ENCODE data around the gene ITGB5. TPM values are rescaled to one million over a fixed set of nuclear protein-coding genes. Genes with fewer than 3 reads are reported as not detected.

ITGB5 gene
- total RNA-seq, 2 donors from 2014 or later = 73.5 to 88.7 TPM

DNA sequence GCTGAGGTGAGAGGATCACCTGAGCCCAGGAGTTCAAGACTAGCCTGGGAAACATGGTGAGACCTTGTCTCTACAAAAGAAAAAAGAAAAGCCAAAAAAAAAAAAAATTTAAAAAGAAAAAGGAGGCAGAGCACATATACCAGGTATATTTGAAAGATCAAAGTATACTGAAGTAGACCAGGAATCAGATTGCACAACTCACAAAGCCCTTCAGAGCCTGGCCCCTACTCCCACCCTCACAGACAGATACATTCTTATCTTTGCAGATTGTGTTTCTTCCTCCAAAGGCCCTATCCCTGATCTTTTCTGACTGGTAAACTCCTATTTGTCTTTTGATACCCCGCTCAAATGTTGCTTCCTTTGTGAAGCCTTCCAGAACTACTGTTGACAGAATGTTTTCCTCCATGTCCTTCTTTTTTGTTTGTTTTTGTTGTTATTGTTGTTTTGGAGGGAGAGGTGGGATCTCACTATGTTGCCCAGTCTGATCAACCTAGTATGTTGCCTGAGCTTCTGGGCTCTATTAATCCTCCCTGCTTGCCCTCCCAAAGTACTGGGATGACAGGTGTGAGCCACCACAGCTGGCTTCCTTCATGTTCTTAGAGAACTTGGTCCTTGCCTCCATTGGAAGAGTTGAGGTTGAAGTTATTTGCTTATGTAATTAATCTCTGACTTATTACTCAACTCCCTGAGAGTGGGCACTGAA lies 9.8 kb upstream of the ITGB5 start:
- ATAC-seq (no peak), DNase-seq (no peak)
- H3K27me3 ChIP-seq = no peaks in the 10 kb centered on the region
- TF ChIP-seq POLR2A (IDR thresholded peaks at IDR 0.05) = no peak
- TF ChIP-seq, protein P1, sequence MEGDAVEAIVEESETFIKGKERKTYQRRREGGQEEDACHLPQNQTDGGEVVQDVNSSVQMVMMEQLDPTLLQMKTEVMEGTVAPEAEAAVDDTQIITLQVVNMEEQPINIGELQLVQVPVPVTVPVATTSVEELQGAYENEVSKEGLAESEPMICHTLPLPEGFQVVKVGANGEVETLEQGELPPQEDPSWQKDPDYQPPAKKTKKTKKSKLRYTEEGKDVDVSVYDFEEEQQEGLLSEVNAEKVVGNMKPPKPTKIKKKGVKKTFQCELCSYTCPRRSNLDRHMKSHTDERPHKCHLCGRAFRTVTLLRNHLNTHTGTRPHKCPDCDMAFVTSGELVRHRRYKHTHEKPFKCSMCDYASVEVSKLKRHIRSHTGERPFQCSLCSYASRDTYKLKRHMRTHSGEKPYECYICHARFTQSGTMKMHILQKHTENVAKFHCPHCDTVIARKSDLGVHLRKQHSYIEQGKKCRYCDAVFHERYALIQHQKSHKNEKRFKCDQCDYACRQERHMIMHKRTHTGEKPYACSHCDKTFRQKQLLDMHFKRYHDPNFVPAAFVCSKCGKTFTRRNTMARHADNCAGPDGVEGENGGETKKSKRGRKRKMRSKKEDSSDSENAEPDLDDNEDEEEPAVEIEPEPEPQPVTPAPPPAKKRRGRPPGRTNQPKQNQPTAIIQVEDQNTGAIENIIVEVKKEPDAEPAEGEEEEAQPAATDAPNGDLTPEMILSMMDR (IDR thresholded peaks at IDR 0.05) = no peak
- no peaks in the 10 kb centered on the region for H3K9me3 ChIP-seq
- no peaks in the 10 kb centered on the region for H3K36me3 ChIP-seq (replicated peaks in 1 of 2; ENCODE audit: insufficient read depth in 1 of 2, low read depth in 2 of 2)
- WGBS, 2 donors = 95 to 100% methylated on average over 1 of the region's 1 CpG
- peaks cover 5% of the 10 kb centered on the region for H3K4me1 ChIP-seq
- no peak overlapping the region for H3K4me3 ChIP-seq
- intact Hi-C loops (cut with DNase I) = no loop called here
- no peak overlapping the region for H3K27ac ChIP-seq

DNA sequence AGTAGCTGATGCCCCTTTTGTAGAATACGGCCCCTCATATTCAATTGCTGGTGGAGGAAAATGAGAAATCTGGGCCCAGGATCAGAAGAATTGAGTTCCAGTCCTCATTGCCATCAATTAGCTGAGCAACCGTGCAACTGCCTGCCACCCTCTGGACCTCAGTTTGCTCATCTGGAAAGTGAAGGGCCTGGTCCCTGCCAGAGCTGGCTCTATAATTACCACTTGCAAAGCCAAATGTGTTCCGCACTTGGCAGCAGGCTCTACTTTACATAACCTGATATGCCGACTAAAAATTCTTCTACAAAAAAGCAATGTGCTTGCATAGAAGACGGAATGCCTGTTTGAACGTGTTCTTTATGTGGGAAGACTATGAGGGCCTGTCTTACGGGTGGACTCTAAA lies 8.6 kb upstream of the ITGB5 start:
- ATAC-seq = no peak
- no peaks in the 10 kb centered on the region for H3K27me3 ChIP-seq
- no peaks in the 10 kb centered on the region for H3K36me3 ChIP-seq (replicated peaks in 1 of 2; ENCODE audit: insufficient read depth in 1 of 2, low read depth in 2 of 2)
- no peak for DNase-seq
- H3K4me1 ChIP-seq = no peaks in the 10 kb centered on the region
- H3K9me3 ChIP-seq = no peaks in the 10 kb centered on the region
- WGBS, 2 donors = 83 to 91% methylated on average over 6 to 7 of the region's 7 CpGs
- intact Hi-C loops (cut with DNase I) = no loop called here
- no peak overlapping the region for H3K27ac ChIP-seq
- no peak overlapping the region for H3K4me3 ChIP-seq
- TF ChIP-seq POLR2A (IDR thresholded peaks at IDR 0.05) = no peak
- TF ChIP-seq, protein P1 (IDR thresholded peaks at IDR 0.05) = no peak

DNA sequence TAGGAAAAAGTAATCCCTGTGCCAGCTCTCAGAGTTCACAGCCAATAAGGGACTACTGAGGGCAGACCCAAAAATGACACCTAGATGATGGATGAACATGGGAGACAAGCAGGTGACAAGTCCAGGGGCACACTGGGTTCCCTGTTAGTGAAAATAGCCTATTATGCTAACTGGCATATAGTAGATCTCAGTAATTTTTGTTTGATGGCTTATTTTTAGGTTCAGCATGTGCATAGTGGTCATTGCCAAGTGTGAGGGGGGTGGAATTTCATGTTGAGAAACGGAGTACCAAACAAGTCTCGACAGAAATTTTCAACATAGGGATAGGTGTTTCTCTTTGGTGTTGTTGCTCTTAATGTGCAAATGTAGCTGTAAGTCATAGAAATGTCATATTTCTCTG lies 6.4 kb upstream of the ITGB5 start:
- H3K9me3 ChIP-seq = no peaks in the 10 kb centered on the region
- intact Hi-C loops (cut with DNase I) = no loop called here
- ATAC-seq = no peak
- 78 to 84% methylated on average over 2 of the region's 2 CpGs for WGBS, 2 donors
- DNase-seq = no peak
- no peak overlapping the region for H3K27ac ChIP-seq
- no peaks in the 10 kb centered on the region for H3K36me3 ChIP-seq (replicated peaks in 1 of 2; ENCODE audit: insufficient read depth in 1 of 2, low read depth in 2 of 2)
- H3K27me3 ChIP-seq = no peaks in the 10 kb centered on the region
- TF ChIP-seq POLR2A (IDR thresholded peaks at IDR 0.05) = no peak
- TF ChIP-seq, protein P1 (IDR thresholded peaks at IDR 0.05) = no peak
- H3K4me1 ChIP-seq = no peaks in the 10 kb centered on the region
- no peak overlapping the region for H3K4me3 ChIP-seq

DNA sequence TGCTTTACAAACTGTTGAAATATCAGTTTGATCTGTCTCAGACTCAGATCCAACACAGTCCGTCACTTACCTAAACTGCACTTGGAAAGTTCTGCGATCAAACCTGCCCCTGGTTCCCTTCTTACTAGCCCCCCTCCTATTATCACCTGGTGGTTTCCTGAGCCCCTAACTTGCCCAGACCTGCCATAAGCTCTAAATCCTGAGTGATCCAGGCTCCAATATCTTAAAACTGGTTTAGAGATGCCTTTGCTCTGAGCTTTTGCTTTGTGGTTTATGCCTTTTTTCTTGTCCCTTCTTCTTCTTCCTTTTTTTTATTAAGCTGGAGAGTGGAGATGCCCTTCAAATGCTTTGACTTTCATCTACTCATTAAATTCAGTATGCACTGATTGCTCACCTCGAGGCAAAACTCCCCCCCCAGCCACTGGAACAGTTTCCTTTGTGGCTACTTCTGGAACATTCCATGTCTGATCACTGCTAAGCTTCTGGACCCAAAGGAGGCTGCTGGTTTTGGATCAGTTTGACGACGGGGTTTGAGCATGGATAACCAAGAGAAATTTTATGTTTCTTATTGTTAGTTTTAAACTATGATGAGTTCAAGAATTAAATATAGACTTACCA lies 3.5 kb upstream of the ITGB5 start:
- DNase-seq = no peak

More for the DNA sequence above, 3.5 kb upstream of the ITGB5 start:
- Histone ChIP-seq H3K36me3 (replicated peaks in 1 of 2; ENCODE audit: insufficient read depth in 1 of 2, low read depth in 2 of 2) (no peaks in the 10 kb centered on the region), H3K27me3 (no peaks in the 10 kb centered on the region), H3K9me3 (no peaks in the 10 kb centered on the region), H3K27ac (no peak overlapping the region), H3K4me3 (no peak overlapping the region), H3K4me1 (peaks cover 4% of the 10 kb centered on the region)
- TF ChIP-seq POLR2A (IDR thresholded peaks at IDR 0.05) = no peak
- TF ChIP-seq, protein P1 (IDR thresholded peaks at IDR 0.05) = no peak
- intact Hi-C loops (cut with DNase I) = no loop called here
- 83 to 87% methylated on average over 5 of the region's 5 CpGs for WGBS, 2 donors
- no peak for ATAC-seq
